HG02973 (cell line): ENCODE measurements around the gene SIGLEC7.

ENCODE experiments used
- ATAC-seq: cut with Tn5 transposase; IDR thresholded peaks from one replicate; pipeline ENCODE4 v1.9.1; 2021; ENCODE audit warnings: moderate library complexity; ENCODE audit not compliant: unreplicated experiment

Gene SIGLEC7

DNA sequence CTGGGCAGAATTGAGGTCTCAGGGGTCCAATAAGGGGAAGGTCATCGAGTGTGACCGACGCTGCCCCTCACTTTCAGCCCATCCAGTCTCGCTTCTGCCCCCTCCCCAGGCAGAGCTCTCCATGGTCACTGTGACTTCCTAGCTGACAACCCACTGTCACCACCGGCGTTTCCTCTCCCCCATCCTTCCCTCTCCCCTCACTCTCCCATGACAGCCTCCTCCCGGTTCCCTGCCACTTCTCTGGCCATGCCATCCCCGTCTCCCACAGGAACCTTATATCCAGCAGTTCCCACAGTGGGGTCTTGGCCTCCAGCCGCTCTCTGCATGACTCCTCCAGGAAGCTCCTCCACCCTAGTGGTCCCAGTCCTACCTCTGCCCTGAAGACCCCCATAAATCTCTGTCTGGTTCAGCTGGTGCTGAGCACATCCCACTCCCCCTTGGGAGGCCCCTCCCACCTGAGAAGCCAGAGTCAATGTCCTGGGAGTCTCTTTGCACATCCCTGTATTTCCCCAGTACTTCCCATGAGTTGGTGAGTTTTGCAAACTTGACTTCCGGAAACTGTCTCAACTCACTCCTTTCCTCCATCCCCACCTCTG, 58.1 kb downstream of the SIGLEC7 start:
- no peak for ATAC-seq

GRCh38 chr19:51201712-51202111, 59.6 kb downstream of the SIGLEC7 start:
- no peak for ATAC-seq
